PC-3 (cell line): ENCODE results near the gene PNLIPRP3.

ENCODE experiments used
- CTCF ChIP-seq: fragments of 300-600 bp; sonication (generic); conservative IDR thresholded peaks from 2 replicates; pipeline ENCODE4 v1.5.1; 2017; ENCODE audit warnings: antibody characterized with exemption, low read depth, mild to moderate bottlenecking, low read length
- EZH2 ChIP-seq: fragments of 300-600 bp; sonication (generic); IDR thresholded peaks from one replicate; pipeline ENCODE4 v1.6.1; 2017; ENCODE audit warnings: antibody characterized with exemption, mild to moderate bottlenecking, low read length; ENCODE audit not compliant: unreplicated experiment

GRCh38 chr10:116472891-116473290 lies 45.2 kb downstream of the PNLIPRP3 start:
- TF ChIP-seq CTCF (no peak), EZH2 (no peak)
